Nucleus accumbens (tissue), 56 donors: Measurements from ENCODE around the gene NRM.

ENCODE experiments used
- DNase-seq, 56 donors: peaks; one replicate each; lab custom pipeline; 2025; lab: John Stamatoyannopoulos, UW

Gene NRM

DNA sequence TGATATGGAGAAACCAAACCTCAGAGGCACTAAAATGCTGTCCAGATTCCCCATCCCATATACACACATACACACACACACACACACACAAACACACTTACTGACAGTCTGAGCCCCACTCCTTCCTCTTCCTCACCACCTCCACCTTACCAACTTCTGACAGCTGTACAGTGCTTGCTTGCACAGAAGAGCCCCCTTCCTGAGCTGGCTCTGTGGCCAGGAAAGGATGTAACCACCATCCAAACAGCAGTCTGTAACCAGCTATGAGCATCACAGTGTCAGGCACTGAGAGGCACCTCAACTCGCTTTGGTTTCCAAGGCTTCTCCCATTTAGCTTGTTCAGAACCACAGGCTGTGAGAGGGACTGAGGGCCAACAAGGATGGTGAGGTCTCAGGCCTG is 49.7 kb downstream of the NRM start:
- DNase-seq: no peak

DNA sequence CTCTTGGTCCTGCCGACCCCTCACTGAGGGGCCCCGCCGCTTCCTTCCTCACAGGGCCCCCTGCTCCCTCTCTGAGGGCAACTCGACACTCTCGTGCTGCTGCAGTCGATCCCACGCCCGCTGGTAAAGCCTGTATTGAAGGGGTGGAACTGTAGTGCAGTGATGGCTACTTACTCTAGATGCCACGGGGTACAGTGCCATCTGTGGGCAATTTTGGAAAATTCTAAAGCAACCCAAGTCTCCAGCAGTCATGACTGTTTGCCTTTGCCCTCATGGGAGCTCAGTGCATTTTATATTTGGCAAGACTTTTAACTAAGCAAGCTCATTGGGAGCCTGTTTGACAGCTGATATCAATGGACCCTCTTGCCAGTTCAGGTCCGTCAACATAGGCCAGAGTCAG is 50.3 kb downstream of the NRM start:
- DNase-seq: no peak
